ENCODE data around the gene NCDN.

DNA sequence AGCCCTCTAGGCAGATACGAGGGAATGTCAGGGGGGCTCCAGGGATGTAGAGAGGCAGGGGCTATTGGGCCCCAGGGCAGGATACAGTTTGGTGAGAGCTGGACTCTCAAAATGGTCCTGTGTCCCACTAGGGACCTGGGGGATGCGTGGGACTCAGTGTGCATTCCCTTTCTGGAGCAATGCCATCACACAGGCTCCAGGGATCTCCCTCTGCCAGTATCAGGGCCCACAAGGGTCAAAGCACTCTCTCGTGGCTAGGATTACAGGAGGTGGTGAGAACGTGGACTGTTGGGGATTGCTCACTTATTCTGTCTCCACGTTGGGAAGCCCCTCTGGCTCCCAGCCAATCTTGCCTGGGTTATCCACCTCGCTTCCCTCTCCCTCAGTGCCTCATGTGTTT is 26.2 kb upstream of the NCDN start:
- TF ChIP-seq CTCF (conservative IDR thresholded peaks at IDR 0.05 in 1 of 2, IDR thresholded peaks at IDR 0.05 in 1 of 2; ENCODE audit: extremely low read depth in 1 of 2, insufficient read depth in 1 of 2, low read depth in 1 of 2, low read length in 2 of 2) = no peak
- no peak for TF ChIP-seq EZH2 (IDR thresholded peaks at IDR 0.05; ENCODE audit: borderline replicate concordance, low read length)
